Astrocyte (in vitro differentiated cells and primary cell): Measurements from ENCODE around the gene RNH1.

ENCODE experiments used
- CTCF ChIP-seq: IDR thresholded peaks from 2 replicates; pipeline ENCODE4 v1.5.1; 2011; ENCODE audit warnings: low read depth, mild to moderate bottlenecking, inconsistent platforms, low read length, moderate library complexity; ENCODE audit not compliant: insufficient read depth
- EZH2 ChIP-seq: IDR thresholded peaks from 2 replicates; pipeline ENCODE4 v1.6.1; 2012; ENCODE audit warnings: mild to moderate bottlenecking, low read length, inconsistent platforms; ENCODE audit not compliant: insufficient read depth

DNA sequence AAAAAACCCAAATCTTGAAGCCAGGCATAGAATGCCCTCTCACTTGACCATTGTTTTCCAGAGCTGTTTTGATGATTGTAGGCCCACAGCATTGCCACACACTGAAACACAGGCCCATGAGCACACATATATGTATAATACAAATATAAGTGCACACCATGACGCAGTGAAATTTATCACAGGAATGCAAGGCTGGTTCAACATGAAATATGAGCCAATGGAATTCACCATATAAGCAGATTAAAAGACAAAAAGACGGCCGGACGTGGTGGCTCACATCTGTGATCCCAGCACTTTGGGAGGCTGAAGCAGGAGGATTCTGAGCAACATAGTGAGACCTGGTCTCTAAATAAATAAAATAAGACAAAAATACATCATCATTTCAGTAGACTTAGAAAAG lies 9.4 kb upstream of the RNH1 start:
- no peak for TF ChIP-seq CTCF
- TF ChIP-seq EZH2: no peak
